SK-N-SH (cell line): ENCODE results near the gene LIPG. TPM values are rescaled to one million over a fixed set of nuclear protein-coding genes. Genes with fewer than 3 reads are reported as not detected.

ENCODE experiments used
- CTCF ChIA-PET: fragments of 300-600, 350-600 bp; formaldehyde crosslinking; extraction: SDS; loops from one replicate; lab custom pipeline; 2021; lab: Yijun Ruan, JAX
- POLR2A ChIA-PET: fragments of 350-600 bp; sonication (Branson Sonifier 250); formaldehyde crosslinking; extraction: SDS; loops from one replicate; lab custom pipeline; 2020; ENCODE audit warnings: antibody characterized with exemption, inconsistent platforms; lab: Yijun Ruan, JAX
- DNase-seq: peaks from one replicate; pipeline ENCODE4 v3.0.0; 2012
- H2AFZ ChIP-seq: fragments of 200-600 bp; sonication (generic); 2 replicates; pipeline ENCODE4 v1.8.1; 2016; ENCODE audit warnings: antibody characterized with exemption, mild to moderate bottlenecking, low read depth
- H3F3A ChIP-seq: fragments of 200-600 bp; sonication (generic); replicated peaks from 2 replicates; pipeline ENCODE3; 2016; ENCODE audit warnings: antibody characterized with exemption, mild to moderate bottlenecking; ENCODE audit not compliant: insufficient read depth
- H3K27ac ChIP-seq, 2 experiments: fragments of 200-500 bp in 1 of 2; fragments of 200-600 bp in 1 of 2; sonication (Bioruptor generic) in 1 of 2; sonication (generic), shearing (Covaris generic) in 1 of 2; 2 replicates each; pipeline versions ENCODE4 v1.5.1 to v1.6.1; 2014 to 2016; ENCODE audit warnings: low read depth in 2 of 2, inconsistent platforms in 1 of 2, low read length in 1 of 2, mild to moderate bottlenecking in 1 of 2, mixed read lengths in 1 of 2
- H3K27me3 ChIP-seq: fragments of 200-600 bp; sonication (generic), shearing (Covaris generic); 2 replicates; pipeline ENCODE4 v1.6.1; 2016; ENCODE audit warnings: mixed run types; ENCODE audit not compliant: insufficient read depth
- H3K36me3 ChIP-seq, 2 experiments: fragments of 200-500 bp in 1 of 2; fragments of 200-600 bp in 1 of 2; sonication (Bioruptor generic) in 1 of 2; sonication (generic) in 1 of 2; replicated peaks in 1 of 2; 2 replicates each; pipeline versions ENCODE3 to v1.5.1; 2014 to 2016; ENCODE audit warnings: low read length in 1 of 2, mild to moderate bottlenecking in 1 of 2; ENCODE audit not compliant: insufficient read depth in 2 of 2, control insufficient read depth in 1 of 2
- H3K4me1 ChIP-seq, 2 experiments: fragments of 200-500 bp in 1 of 2; fragments of 200-600 bp in 1 of 2; sonication (Bioruptor generic) in 1 of 2; sonication (generic), shearing (Covaris generic) in 1 of 2; 2 replicates each; pipeline versions ENCODE4 v1.5.1 to v1.6.1; 2014 to 2016; ENCODE audit warnings: low read depth in 1 of 2, low read length in 1 of 2, mixed run types in 1 of 2; ENCODE audit not compliant: insufficient read depth in 2 of 2, control insufficient read depth in 1 of 2
- H3K4me2 ChIP-seq: fragments of 200-600 bp; sonication (generic), shearing (Covaris generic); 2 replicates; pipeline ENCODE4 v1.6.1; 2017; ENCODE audit warnings: mixed run types
- H3K4me3 ChIP-seq, 2 experiments: fragments of 200-500 bp in 1 of 2; fragments of 200-600 bp in 1 of 2; sonication (Bioruptor generic) in 1 of 2; sonication (generic), shearing (Covaris generic) in 1 of 2; 2 replicates each; pipeline versions ENCODE4 v1.5.1 to v1.8.1; 2014 to 2016; ENCODE audit warnings: low read depth in 2 of 2, inconsistent platforms in 1 of 2, low read length in 1 of 2, mild to moderate bottlenecking in 1 of 2, mixed read lengths in 1 of 2, moderate library complexity in 1 of 2
- H3K79me2 ChIP-seq: fragments of 200-600 bp; sonication (generic); 2 replicates; pipeline ENCODE4 v1.8.1; 2017; ENCODE audit warnings: mild to moderate bottlenecking; ENCODE audit not compliant: insufficient read depth
- H3K9ac ChIP-seq: fragments of 200-600 bp; sonication (generic); 2 replicates; pipeline ENCODE4 v1.6.1; 2017; ENCODE audit warnings: mixed run types
- H3K9me2 ChIP-seq: fragments of 200-600 bp; sonication (generic); 2 replicates; pipeline ENCODE4 v1.6.1; 2017; ENCODE audit warnings: mixed run types
- H3K9me3 ChIP-seq: fragments of 200-600 bp; sonication (generic); 2 replicates; pipeline ENCODE4 v1.6.1; 2017; ENCODE audit warnings: mixed run types, mild to moderate bottlenecking, moderate library complexity
- H4K20me1 ChIP-seq: fragments of 200-600 bp; sonication (generic); 2 replicates; pipeline ENCODE4 v1.6.1; 2017; ENCODE audit warnings: mild to moderate bottlenecking, mixed run types; ENCODE audit not compliant: insufficient read depth
- CHD2 ChIP-seq: fragments of 150-350 bp; IDR thresholded peaks from 2 replicates; pipeline ENCODE4 v1.6.1; 2018; ENCODE audit warnings: low read length; ENCODE audit not compliant: partially characterized antibody
- ELF1 ChIP-seq: IDR thresholded peaks from 2 replicates; pipeline ENCODE4 v1.4.0; 2012
- EZH2phosphoT487 ChIP-seq: fragments of 200-600 bp; sonication (generic); IDR thresholded peaks from 2 replicates; pipeline ENCODE4 v1.6.1; 2017; ENCODE audit warnings: low read depth, mixed run types, mild to moderate bottlenecking, antibody characterized with exemption, moderate library complexity, borderline replicate concordance
- FOSL2 ChIP-seq: IDR thresholded peaks from 2 replicates; pipeline ENCODE4 v1.4.0; 2012; ENCODE audit warnings: low read depth, mild to moderate bottlenecking, moderate library complexity, borderline replicate concordance
- FOXJ3 ChIP-seq: sonication (generic); formaldehyde crosslinking; IDR thresholded peaks from 2 replicates; pipeline ENCODE4 v1.5.1; 2020; ENCODE audit warnings: mild to moderate bottlenecking, missing genetic modification reagents
- FOXM1 ChIP-seq: IDR thresholded peaks from 2 replicates; pipeline ENCODE4 v1.4.0; 2012; ENCODE audit warnings: low read depth, mild to moderate bottlenecking
- GATA2 ChIP-seq: sonication (generic); formaldehyde crosslinking; IDR thresholded peaks from 2 replicates; pipeline ENCODE4 v1.5.0; 2020; ENCODE audit warnings: mild to moderate bottlenecking, missing genetic modification reagents
- NFIC ChIP-seq: IDR thresholded peaks from 2 replicates; pipeline ENCODE4 v1.4.0; 2012; ENCODE audit warnings: borderline replicate concordance
- NRF1 ChIP-seq: IDR thresholded peaks from 2 replicates; pipeline ENCODE4 v1.6.1; 2012; ENCODE audit warnings: low read depth, mild to moderate bottlenecking, low read length
- RAD21 ChIP-seq: IDR thresholded peaks from 2 replicates; pipeline ENCODE4 v1.6.1; 2012; ENCODE audit warnings: mild to moderate bottlenecking, low read length
- RCOR1 ChIP-seq: fragments of 150-350 bp; IDR thresholded peaks from 2 replicates; pipeline ENCODE4 v1.6.1; 2017; ENCODE audit warnings: antibody characterized with exemption, low read length
- RXRA ChIP-seq: IDR thresholded peaks from 2 replicates; pipeline ENCODE4 v1.4.0; 2012; ENCODE audit warnings: low read depth, mild to moderate bottlenecking, borderline replicate concordance
- SIN3A ChIP-seq: IDR thresholded peaks from 2 replicates; pipeline ENCODE4 v1.6.1; 2012; ENCODE audit warnings: low read depth, mild to moderate bottlenecking, low read length, moderate library complexity, borderline replicate concordance
- SMC3 ChIP-seq: IDR thresholded peaks from 2 replicates; pipeline ENCODE4 v1.6.1; 2012; ENCODE audit warnings: low read depth, low read length, improper control_type of control experiment
- TAF1 ChIP-seq: IDR thresholded peaks from 2 replicates; pipeline ENCODE4 v1.6.1; 2012; ENCODE audit warnings: low read depth, mild to moderate bottlenecking, low read length, moderate library complexity, borderline replicate concordance
- TCF12 ChIP-seq: IDR thresholded peaks from 2 replicates; pipeline ENCODE4 v1.4.0; 2012
- YY1 ChIP-seq: IDR thresholded peaks from 2 replicates; pipeline ENCODE4 v1.4.0; 2012; ENCODE audit warnings: low read depth, mild to moderate bottlenecking
- WGBS: methylation state at CpG from one replicate; pipeline ENCODE4 v1.1.6; 2017; ENCODE audit warnings: low lambda C conversion rate; 5-methylcytosine and 5-hydroxymethylcytosine counted together
- polyA plus RNA-seq, 3 experiments: library from polyadenylated mRNA; depleted of rRNA; stranded (reverse); fragments of >200 nt; gene quantifications; 2 replicates each; pipeline ENCODE4 v1.2.3, GENCODE V29; 2012
- TF ChIP-seq, protein P1 (sequence below): IDR thresholded peaks from 2 replicates; pipeline ENCODE4 v1.4.0; 2012; ENCODE audit warnings: low read depth
- TF ChIP-seq, protein P2 (sequence below): IDR thresholded peaks from 2 replicates; pipeline ENCODE4 v1.4.0; 2012; ENCODE audit warnings: low read depth, borderline replicate concordance
- TF ChIP-seq, protein P3 (sequence below): fragments of 150-350 bp; IDR thresholded peaks from 2 replicates; pipeline ENCODE4 v1.6.1; 2016; ENCODE audit warnings: mild to moderate bottlenecking, low read depth, low read length
- TF ChIP-seq, protein P4 (sequence below): IDR thresholded peaks from 2 replicates; pipeline ENCODE4; 2012
- TF ChIP-seq, protein P5 (sequence below): IDR thresholded peaks from 2 replicates; pipeline ENCODE4 v1.4.0; 2012; ENCODE audit warnings: low read depth, borderline replicate concordance

Gene LIPG
- polyA plus RNA-seq, 1 of the 3 experiments (the other 2 are of a cell fraction): 3.2 TPM

DNA sequence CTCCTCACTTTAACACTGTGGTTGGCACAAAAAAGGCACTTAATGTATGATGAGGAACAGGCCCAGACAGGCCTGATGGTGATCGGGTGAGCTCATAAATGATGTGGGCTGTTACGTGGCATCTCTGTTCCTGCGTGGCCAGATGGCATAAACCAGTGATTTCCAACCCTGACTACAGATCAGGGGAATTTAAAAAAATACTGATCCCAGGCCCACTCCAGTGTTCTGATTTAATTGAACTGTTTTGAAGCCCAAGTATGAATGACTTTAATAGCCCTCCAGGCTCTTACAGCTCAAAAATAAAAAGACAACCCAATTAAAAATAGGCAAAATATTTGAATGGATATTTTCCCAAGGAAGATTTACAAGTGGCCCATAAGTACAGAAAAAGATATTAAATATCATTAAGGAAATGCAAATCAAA, 48.2 kb downstream of the LIPG start:
- no peaks in the 10 kb centered on the region for H3K9me2 ChIP-seq
- no peaks in the 10 kb centered on the region for H3K36me3 ChIP-seq
- no peaks in the 10 kb centered on the region for H4K20me1 ChIP-seq
- no peak overlapping the region for H3K4me3 ChIP-seq
- H3K27ac ChIP-seq: no peak overlapping the region
- H2AFZ ChIP-seq: 0 out of 2 replicates have a peak overlapping the region, but pooled peaks have one; percentile 25
- no peak for DNase-seq
- 91% methylated on average over 3 of the region's 3 CpGs for WGBS
- no peaks in the 10 kb centered on the region for H3K27me3 ChIP-seq
- no peaks in the 10 kb centered on the region for H3F3A ChIP-seq
- CTCF ChIA-PET: interaction anchor here (1.0 to 1.9 kb wide), 3 partner anchors 13 to 119 kb away, joined by 3 to 6 read pairs (median 3); no protein-coding TSS in a partner anchor
- H3K4me2 ChIP-seq: no peak overlapping the region
- TF ChIP-seq SIN3A (no peak), FOSL2 (no peak), RAD21 (no peak), TAF1 (no peak), ELF1 (no peak)
- TF ChIP-seq, protein P1, sequence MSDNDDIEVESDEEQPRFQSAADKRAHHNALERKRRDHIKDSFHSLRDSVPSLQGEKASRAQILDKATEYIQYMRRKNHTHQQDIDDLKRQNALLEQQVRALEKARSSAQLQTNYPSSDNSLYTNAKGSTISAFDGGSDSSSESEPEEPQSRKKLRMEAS: no peak
- H3K4me1 ChIP-seq: 0 out of 4 replicates have a peak, but pooled peaks cover 0 to 5% of the 10 kb centered on the region in 2 experiments
- 0 out of 2 replicates have a peak, but pooled peaks cover 2% of the 10 kb centered on the region for H3K9me3 ChIP-seq
- POLR2A ChIA-PET: interaction anchor here (0.7 kb wide), 1 partner anchor 916 kb away, joined by 3 read pairs; no protein-coding TSS in a partner anchor
- H3K9ac ChIP-seq: no peak overlapping the region
- no peaks in the 10 kb centered on the region for H3K79me2 ChIP-seq

DNA sequence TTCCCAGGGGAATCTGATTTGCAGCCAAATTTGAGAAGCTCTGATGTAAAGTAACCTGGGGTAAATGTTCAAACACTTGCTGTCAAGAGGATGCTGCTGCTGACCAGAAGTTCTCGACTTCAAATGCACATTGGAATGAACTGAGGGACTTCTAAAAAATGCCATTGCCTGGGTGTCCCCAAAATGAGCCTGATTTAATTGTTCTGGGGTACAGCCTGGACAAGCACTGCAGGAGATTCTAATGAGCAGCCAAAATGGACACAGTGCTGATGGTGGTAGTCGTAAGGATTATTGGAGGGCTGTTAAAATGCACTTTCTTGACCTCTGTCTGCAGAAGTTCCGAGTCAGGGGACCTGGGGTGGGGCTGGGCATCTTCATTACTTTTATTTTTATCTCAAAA, 49.5 kb downstream of the LIPG start:
- CTCF ChIA-PET: no interaction called here
- H3K27me3 ChIP-seq: no peaks in the 10 kb centered on the region
- no peaks in the 10 kb centered on the region for H3K9me3 ChIP-seq
- no peaks in the 10 kb centered on the region for H4K20me1 ChIP-seq
- H3K4me3 ChIP-seq: no peak overlapping the region
- no peak overlapping the region for H3K9ac ChIP-seq
- no peaks in the 10 kb centered on the region for H3K79me2 ChIP-seq
- no peak for DNase-seq
- TF ChIP-seq YY1 (no peak), TAF1 (no peak), NRF1 (no peak), RCOR1 (no peak), CHD2 (no peak), TCF12 (no peak), RXRA (no peak), NFIC (no peak), SMC3 (no peak), EZH2phosphoT487 (no peak), RAD21 (no peak), FOSL2 (no peak), FOXM1 (no peak), SIN3A (no peak), GATA2 (CRISPR knock-in tag) (no peak), FOXJ3 (no peak)
- TF ChIP-seq, protein P2, sequence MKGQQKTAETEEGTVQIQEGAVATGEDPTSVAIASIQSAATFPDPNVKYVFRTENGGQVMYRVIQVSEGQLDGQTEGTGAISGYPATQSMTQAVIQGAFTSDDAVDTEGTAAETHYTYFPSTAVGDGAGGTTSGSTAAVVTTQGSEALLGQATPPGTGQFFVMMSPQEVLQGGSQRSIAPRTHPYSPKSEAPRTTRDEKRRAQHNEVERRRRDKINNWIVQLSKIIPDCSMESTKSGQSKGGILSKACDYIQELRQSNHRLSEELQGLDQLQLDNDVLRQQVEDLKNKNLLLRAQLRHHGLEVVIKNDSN: no peak
- TF ChIP-seq, protein P3, sequence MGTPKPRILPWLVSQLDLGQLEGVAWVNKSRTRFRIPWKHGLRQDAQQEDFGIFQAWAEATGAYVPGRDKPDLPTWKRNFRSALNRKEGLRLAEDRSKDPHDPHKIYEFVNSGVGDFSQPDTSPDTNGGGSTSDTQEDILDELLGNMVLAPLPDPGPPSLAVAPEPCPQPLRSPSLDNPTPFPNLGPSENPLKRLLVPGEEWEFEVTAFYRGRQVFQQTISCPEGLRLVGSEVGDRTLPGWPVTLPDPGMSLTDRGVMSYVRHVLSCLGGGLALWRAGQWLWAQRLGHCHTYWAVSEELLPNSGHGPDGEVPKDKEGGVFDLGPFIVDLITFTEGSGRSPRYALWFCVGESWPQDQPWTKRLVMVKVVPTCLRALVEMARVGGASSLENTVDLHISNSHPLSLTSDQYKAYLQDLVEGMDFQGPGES: no peak
- TF ChIP-seq, protein P4, sequence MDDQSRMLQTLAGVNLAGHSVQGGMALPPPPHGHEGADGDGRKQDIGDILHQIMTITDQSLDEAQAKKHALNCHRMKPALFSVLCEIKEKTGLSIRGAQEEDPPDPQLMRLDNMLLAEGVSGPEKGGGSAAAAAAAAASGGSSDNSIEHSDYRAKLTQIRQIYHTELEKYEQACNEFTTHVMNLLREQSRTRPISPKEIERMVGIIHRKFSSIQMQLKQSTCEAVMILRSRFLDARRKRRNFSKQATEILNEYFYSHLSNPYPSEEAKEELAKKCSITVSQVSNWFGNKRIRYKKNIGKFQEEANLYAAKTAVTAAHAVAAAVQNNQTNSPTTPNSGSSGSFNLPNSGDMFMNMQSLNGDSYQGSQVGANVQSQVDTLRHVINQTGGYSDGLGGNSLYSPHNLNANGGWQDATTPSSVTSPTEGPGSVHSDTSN: no peak
- TF ChIP-seq, protein P5, sequence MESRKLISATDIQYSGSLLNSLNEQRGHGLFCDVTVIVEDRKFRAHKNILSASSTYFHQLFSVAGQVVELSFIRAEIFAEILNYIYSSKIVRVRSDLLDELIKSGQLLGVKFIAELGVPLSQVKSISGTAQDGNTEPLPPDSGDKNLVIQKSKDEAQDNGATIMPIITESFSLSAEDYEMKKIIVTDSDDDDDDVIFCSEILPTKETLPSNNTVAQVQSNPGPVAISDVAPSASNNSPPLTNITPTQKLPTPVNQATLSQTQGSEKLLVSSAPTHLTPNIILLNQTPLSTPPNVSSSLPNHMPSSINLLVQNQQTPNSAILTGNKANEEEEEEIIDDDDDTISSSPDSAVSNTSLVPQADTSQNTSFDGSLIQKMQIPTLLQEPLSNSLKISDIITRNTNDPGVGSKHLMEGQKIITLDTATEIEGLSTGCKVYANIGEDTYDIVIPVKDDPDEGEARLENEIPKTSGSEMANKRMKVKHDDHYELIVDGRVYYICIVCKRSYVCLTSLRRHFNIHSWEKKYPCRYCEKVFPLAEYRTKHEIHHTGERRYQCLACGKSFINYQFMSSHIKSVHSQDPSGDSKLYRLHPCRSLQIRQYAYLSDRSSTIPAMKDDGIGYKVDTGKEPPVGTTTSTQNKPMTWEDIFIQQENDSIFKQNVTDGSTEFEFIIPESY: no peak
- POLR2A ChIA-PET: no interaction called here
- H3K4me1 ChIP-seq: 0 out of 4 replicates have a peak, but pooled peaks cover 0 to 5% of the 10 kb centered on the region in 2 experiments
- no peak overlapping the region for H3K4me2 ChIP-seq
- H2AFZ ChIP-seq: no peak overlapping the region
- no peaks in the 10 kb centered on the region for H3K36me3 ChIP-seq
- no peaks in the 10 kb centered on the region for H3F3A ChIP-seq
- 84% methylated on average over 3 of the region's 3 CpGs for WGBS
- no peaks in the 10 kb centered on the region for H3K9me2 ChIP-seq
- H3K27ac ChIP-seq: no peak overlapping the region
